ENCODE measurements around the gene NSFL1C.

Gene NSFL1C

GRCh38 chr20:1484438-1485116 lies 17.9 kb upstream of the NSFL1C start:
- H3K4me3 ChIP-seq (ENCODE audit: low read depth, low read length) = no peak overlapping the region

DNA sequence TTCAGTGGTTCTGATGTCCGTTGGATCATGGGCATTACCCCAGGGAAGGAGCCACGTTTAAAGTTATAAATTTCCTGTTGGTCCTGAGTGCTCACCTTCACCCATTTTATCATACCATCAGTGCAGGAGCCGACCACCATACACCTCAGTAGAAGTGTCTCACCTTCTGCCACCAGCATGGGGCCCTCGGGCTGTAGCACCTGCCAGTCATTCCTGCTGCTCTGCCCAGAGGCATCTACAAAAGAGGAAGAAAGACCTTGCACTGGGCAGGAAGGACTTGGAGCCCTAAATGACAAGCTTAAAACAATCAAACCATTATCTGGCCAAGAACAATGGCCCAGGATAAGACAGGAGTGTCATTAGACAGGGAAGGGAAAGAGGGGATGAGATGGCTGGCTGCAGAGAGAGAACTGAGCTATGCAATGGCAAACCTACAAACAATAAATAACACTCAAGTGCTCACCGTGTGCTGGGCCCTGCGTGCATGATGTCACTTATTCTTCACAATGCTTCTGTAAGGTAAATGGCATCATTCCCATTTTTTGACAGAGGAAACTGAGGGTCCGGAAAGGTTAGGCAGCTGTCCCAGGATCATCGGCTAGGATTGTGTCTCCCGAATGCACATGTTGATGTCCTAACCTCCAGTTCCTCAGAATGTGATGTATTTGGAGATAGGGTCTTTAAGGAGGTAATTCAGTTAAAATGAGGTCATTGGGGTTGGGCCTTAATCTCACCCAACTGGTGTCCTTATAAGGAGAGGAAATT lies 13.4 kb upstream of the NSFL1C start:
- H3K4me3 ChIP-seq (ENCODE audit: low read depth, low read length) = no peak overlapping the region
- TF ChIP-seq, protein P1, sequence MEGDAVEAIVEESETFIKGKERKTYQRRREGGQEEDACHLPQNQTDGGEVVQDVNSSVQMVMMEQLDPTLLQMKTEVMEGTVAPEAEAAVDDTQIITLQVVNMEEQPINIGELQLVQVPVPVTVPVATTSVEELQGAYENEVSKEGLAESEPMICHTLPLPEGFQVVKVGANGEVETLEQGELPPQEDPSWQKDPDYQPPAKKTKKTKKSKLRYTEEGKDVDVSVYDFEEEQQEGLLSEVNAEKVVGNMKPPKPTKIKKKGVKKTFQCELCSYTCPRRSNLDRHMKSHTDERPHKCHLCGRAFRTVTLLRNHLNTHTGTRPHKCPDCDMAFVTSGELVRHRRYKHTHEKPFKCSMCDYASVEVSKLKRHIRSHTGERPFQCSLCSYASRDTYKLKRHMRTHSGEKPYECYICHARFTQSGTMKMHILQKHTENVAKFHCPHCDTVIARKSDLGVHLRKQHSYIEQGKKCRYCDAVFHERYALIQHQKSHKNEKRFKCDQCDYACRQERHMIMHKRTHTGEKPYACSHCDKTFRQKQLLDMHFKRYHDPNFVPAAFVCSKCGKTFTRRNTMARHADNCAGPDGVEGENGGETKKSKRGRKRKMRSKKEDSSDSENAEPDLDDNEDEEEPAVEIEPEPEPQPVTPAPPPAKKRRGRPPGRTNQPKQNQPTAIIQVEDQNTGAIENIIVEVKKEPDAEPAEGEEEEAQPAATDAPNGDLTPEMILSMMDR (IDR thresholded peaks at IDR 0.05; ENCODE audit: low read depth, low read length) = no peak

More at GRCh38 chr20:1484438-1485116, 17.9 kb upstream of the NSFL1C start:
- TF ChIP-seq, protein P1 (IDR thresholded peaks at IDR 0.05; ENCODE audit: low read depth, low read length) = no peak

- TF ChIP-seq, protein P1 (IDR thresholded peaks at IDR 0.05; ENCODE audit: low read depth, low read length) = no peak
- H3K4me3 ChIP-seq (ENCODE audit: low read depth, low read length) = no peak overlapping the region
Observed at GRCh38 chr20:1478566-1478965, 11.9 kb upstream of the NSFL1C start.

DNA sequence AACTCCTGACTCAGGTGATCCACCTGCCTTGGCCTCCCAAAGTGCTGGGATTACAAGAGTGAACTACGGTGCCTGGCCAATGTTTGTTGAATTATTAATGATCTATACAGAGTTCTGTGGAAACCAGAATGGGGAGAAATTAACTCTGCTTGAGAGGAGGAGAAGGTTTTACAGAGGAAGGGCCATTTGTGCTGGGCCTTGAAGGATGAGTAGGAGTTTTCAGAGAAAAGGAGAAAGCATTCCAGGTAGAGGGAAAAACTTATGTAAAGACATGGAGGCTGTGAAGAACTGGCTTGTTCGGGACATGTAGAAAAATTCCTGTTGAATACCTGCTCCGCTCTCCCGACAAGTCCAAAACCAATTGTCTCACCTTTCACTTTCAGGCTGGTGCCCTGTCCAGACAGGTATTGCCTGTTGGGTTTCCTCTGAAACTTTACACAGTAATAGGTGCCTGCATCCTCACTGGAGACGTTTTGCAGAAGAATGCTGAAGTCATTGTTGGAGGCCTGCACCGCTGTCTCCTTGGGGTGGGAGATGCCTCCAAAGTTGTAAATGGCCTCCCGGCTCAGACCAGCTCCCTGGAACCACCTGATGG lies 11.3 kb upstream of the NSFL1C start:
- H3K4me3 ChIP-seq (ENCODE audit: low read depth, low read length) = no peak overlapping the region
- TF ChIP-seq, protein P1 (IDR thresholded peaks at IDR 0.05; ENCODE audit: low read depth, low read length) = no peak

GRCh38 chr20:1474817-1475603 lies 8.4 kb upstream of the NSFL1C start:
- TF ChIP-seq, protein P1 (IDR thresholded peaks at IDR 0.05; ENCODE audit: low read depth, low read length) = peak; percentile 7; the same call in 1 of the 2 replicates
- no peak overlapping the region for H3K4me3 ChIP-seq (ENCODE audit: low read depth, low read length)

DNA sequence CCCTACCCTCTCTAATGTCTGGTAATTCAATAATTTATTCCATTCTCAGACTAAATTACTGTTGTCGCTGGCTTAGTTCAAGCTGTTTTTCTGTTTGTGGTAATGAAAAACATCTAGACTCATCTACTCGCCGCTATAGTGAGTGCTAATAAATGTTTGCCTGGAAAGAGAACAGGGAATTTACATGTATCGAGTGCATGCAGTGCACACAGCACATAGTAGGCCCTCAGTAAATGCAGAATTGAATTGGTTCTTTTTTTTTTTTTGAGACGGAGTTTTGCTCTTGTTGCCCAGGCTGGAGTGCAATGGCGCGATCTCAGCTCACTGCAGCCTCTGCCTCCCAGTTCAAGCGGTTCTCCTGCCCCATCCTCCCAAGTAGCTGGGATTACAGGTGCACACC lies 7.7 kb upstream of the NSFL1C start:
- H3K4me3 ChIP-seq (ENCODE audit: low read depth, low read length) = no peak overlapping the region
- TF ChIP-seq, protein P1 (IDR thresholded peaks at IDR 0.05; ENCODE audit: low read depth, low read length) = no peak
